SIG-M5 treated with dmso at 0.1 percent for 504 hours (cell line): ENCODE results near the gene NLRP6.
"Not testable (repeated sequence)": the region's sequence is repeated elsewhere in the genome, so short reads cannot be mapped to it uniquely, and the experiment has no call there.

Source experiments
- DNase-seq: peaks from one replicate; lab custom pipeline; 2025; ENCODE audit not compliant: unreplicated experiment; lab: John Stamatoyannopoulos, UW

The NLRP6 gene

GRCh38 chr11:278001-278951, at the start of gene NLRP6:
NLRP6 (plus strand) TSS chr11:278407; CDS start chr11:278570, 163 bp downstream.
- no peak for DNase-seq

GRCh38 chr11:230431-230830, 47.8 kb upstream of the NLRP6 start:
- DNase-seq: no peak

GRCh38 chr11:232783-233565, 45.2 kb upstream of the NLRP6 start:
- no peak for DNase-seq

GRCh38 chr11:235180-235579, 43.0 kb upstream of the NLRP6 start:
- DNase-seq: no peak

GRCh38 chr11:235609-235996, 42.6 kb upstream of the NLRP6 start:
- no peak for DNase-seq

GRCh38 chr11:235997-236773, 42.0 kb upstream of the NLRP6 start, which contains the start of gene SIRT3:
SIRT3 (minus strand) TSS chr11:236342; CDS start chr11:236328, 14 bp downstream.
- peak; percentile 83 for DNase-seq

GRCh38 chr11:236774-237767, 41.1 kb upstream of the NLRP6 start, which contains the start of gene PSMD13:
PSMD13 (plus strand) TSS chr11:236976; CDS start chr11:237050, 74 bp downstream.
- DNase-seq: peak; percentile 65

- not testable (repeated sequence) for DNase-seq
Measured at GRCh38 chr11:238346-238745, 39.9 kb upstream of the NLRP6 start.

- no peak for DNase-seq
Measured at GRCh38 chr11:240315-240714, 37.9 kb upstream of the NLRP6 start.

- no peak for DNase-seq
Measured at GRCh38 chr11:241634-242033, 36.6 kb upstream of the NLRP6 start.

GRCh38 chr11:244376-244775, 33.8 kb upstream of the NLRP6 start:
- DNase-seq: no peak

- no peak for DNase-seq
Measured at GRCh38 chr11:249062-249461, 29.1 kb upstream of the NLRP6 start.

- DNase-seq: no peak
Measured at GRCh38 chr11:250274-250673, 27.9 kb upstream of the NLRP6 start.

GRCh38 chr11:250740-251299, 27.4 kb upstream of the NLRP6 start:
- DNase-seq: peak; percentile 23

- no peak for DNase-seq
Measured at GRCh38 chr11:251550-251949, 26.7 kb upstream of the NLRP6 start.

- DNase-seq: no peak
Measured at GRCh38 chr11:252666-253065, 25.5 kb upstream of the NLRP6 start.

GRCh38 chr11:253160-253885, 24.9 kb upstream of the NLRP6 start:
- no peak for DNase-seq

- DNase-seq: no peak
Measured at GRCh38 chr11:253886-254270, 24.3 kb upstream of the NLRP6 start.

GRCh38 chr11:255176-255575, 23.0 kb upstream of the NLRP6 start:
- no peak for DNase-seq
